Motor neuron (in vitro differentiated cells): ENCODE measurements around the gene UNC5B. TPM values are rescaled to one million over a fixed set of nuclear protein-coding genes. Genes with fewer than 3 reads are reported as not detected.

ENCODE experiments used
- ATAC-seq, 8 experiments: fragments of 200-7000 bp; cut with Tn5 transposase; replicated peaks in 6 of 8; 2 replicates each; pipeline ENCODE4 v1.8.0; 2021; ENCODE audit warnings: mild to moderate bottlenecking in 8 of 8, moderate library complexity in 8 of 8
- H3K27ac ChIP-seq, 2 donors: fragments of 250-450 bp; sonication (Bioruptor Pico); 2 replicates each; pipeline ENCODE4 v1.9.0; 2021; ENCODE audit warnings: antibody characterized with exemption in 2 of 2, mild to moderate bottlenecking in 2 of 2, moderate library complexity in 1 of 2
- H3K4me1 ChIP-seq, 2 donors: fragments of 250-450 bp; sonication (Bioruptor Pico); replicated peaks in 1 of 2; 2 replicates each; pipeline ENCODE4 v1.6.1; 2021; ENCODE audit warnings: antibody characterized with exemption in 2 of 2, mild to moderate bottlenecking in 2 of 2, moderate library complexity in 1 of 2
- H3K4me3 ChIP-seq, 5 donors: fragments of 250-450 bp; sonication (Bioruptor Pico); 2 replicates each; pipeline ENCODE4 v1.9.0; 2021; ENCODE audit warnings: antibody characterized with exemption in 5 of 5, mild to moderate bottlenecking in 5 of 5, moderate library complexity in 4 of 5
- WGBS, 10 experiments: fragments of 450-650 bp; shearing (Covaris generic); methylation state at CpG; one replicate each; pipeline ENCODE4 v1.0.0; 2022; 5-methylcytosine and 5-hydroxymethylcytosine counted together
- in situ Hi-C, 9 experiments: fragments of 400-800 bp; cut with MboI; loops; one replicate each; pipeline ENCODE4 v1.15.0; 2021; ENCODE audit warnings: low sequenced_read_pairs in 9 of 9, low pct_unique_long_range_greater_than_20kb in 2 of 9; ENCODE audit not compliant: unreplicated experiment in 9 of 9
- total RNA-seq, 8 experiments: library from RNA; unstranded; fragments of 300-600 nt; gene quantifications; 2 replicates each; pipeline versions ENCODE4 v1.2.3 to v1.2.4, GENCODE V29; 2022

The UNC5B gene
- total RNA-seq, 8 experiments from 2014 or later = 1.4 to 53.5 (median 18.2) TPM

- peak in 5 of 8 experiments; percentile 24 to 61 (median 45) for ATAC-seq
- in situ Hi-C loops = loop anchor here in 1 of 9 experiments (25.0 kb wide), 1 partner anchor 279 kb away; no protein-coding TSS in a partner anchor
- WGBS, 10 experiments = 40 to 80% (median 55%) methylated on average over 1 to 8 of the region's 13 CpGs; no CpG with 5 or more reads in 4 of the 10 experiments
- H3K4me3 ChIP-seq = no peak overlapping the region
- H3K4me1 ChIP-seq = peaks cover 0 to 3% of the 10 kb centered on the region in 2 donors
- H3K27ac ChIP-seq = no peak overlapping the region
Measured at GRCh38 chr10:71191551-71192076, 20.8 kb upstream of the UNC5B start.

- 67 to 80% methylated on average over 1 of the region's 3 CpGs; no CpG with 5 or more reads in 8 of the 10 experiments for WGBS, 10 experiments
- no peak for ATAC-seq
- in situ Hi-C loops = loop anchor here in 1 of 9 experiments (25.0 kb wide), 1 partner anchor 281 kb away; no protein-coding TSS in a partner anchor
Measured at GRCh38 chr10:71193516-71193915, 18.9 kb upstream of the UNC5B start.

GRCh38 chr10:71197955-71198354, 14.4 kb upstream of the UNC5B start:
- ATAC-seq = no peak
- no peak overlapping the region for H3K4me3 ChIP-seq
- peaks cover 0 to 12% of the 10 kb centered on the region in 2 donors for H3K4me1 ChIP-seq
- in situ Hi-C loops = loop anchor here in 1 of 9 experiments (25.0 kb wide), 1 partner anchor 286 kb away; no protein-coding TSS in a partner anchor
- H3K27ac ChIP-seq = no peak overlapping the region

More at GRCh38 chr10:71193516-71193915, 18.9 kb upstream of the UNC5B start:
- Histone ChIP-seq H3K27ac (no peak overlapping the region), H3K4me1 (peaks cover 0 to 3% of the 10 kb centered on the region in 2 donors), H3K4me3 (no peak overlapping the region)

- H3K27ac ChIP-seq = no peak overlapping the region
- ATAC-seq = peak in 1 of 8 experiments; percentile 74
- in situ Hi-C loops = loop anchor here in 2 of 9 experiments (25.0 kb wide), 1 partner anchor 265 kb away; no protein-coding TSS in a partner anchor
- peaks cover 8 to 21% of the 10 kb centered on the region in 2 donors for H3K4me1 ChIP-seq
- no peak overlapping the region for H3K4me3 ChIP-seq
- 25 to 100% (median 67%) methylated on average over 1 of the region's 1 CpG; no CpG with 5 or more reads in 7 of the 10 experiments for WGBS, 10 experiments
Measured at GRCh38 chr10:71201849-71202248, 10.5 kb upstream of the UNC5B start.

GRCh38 chr10:71202314-71202713, 10.1 kb upstream of the UNC5B start:
- in situ Hi-C loops = loop anchor here in 2 of 9 experiments (25.0 kb wide), 1 partner anchor 265 kb away; no protein-coding TSS in a partner anchor
- Histone ChIP-seq H3K27ac (no peak overlapping the region), H3K4me3 (no peak overlapping the region), H3K4me1 (peaks cover 8 to 21% of the 10 kb centered on the region in 2 donors)
- WGBS, 10 experiments = 33 to 71% (median 63%) methylated on average over 1 of the region's 1 CpG; no CpG with 5 or more reads in 5 of the 10 experiments
- peak in 1 of 8 experiments; percentile 83 for ATAC-seq

GRCh38 chr10:71203124-71203523, 9.2 kb upstream of the UNC5B start:
- ATAC-seq = no peak
- no peak overlapping the region for H3K4me3 ChIP-seq
- 0 to 100% (median 57%) methylated on average over 1 of the region's 1 CpG; no CpG with 5 or more reads in 3 of the 10 experiments for WGBS, 10 experiments
- no peak overlapping the region for H3K27ac ChIP-seq
- in situ Hi-C loops = loop anchor here in 2 of 9 experiments (25.0 kb wide), 1 partner anchor 266 kb away; no protein-coding TSS in a partner anchor
- H3K4me1 ChIP-seq = peaks cover 8 to 21% of the 10 kb centered on the region in 2 donors

- WGBS, 10 experiments = 69 to 100% (median 88%) methylated on average over 1 to 4 of the region's 5 CpGs; no CpG with 5 or more reads in 5 of the 10 experiments
- in situ Hi-C loops = loop anchor here in 2 of 9 experiments (25.0 kb wide), 1 partner anchor 266 kb away; no protein-coding TSS in a partner anchor
- Histone ChIP-seq H3K4me1 (peaks cover 9 to 21% of the 10 kb centered on the region in 2 donors), H3K4me3 (no peak overlapping the region), H3K27ac (no peak overlapping the region)
- ATAC-seq = no peak
Measured at GRCh38 chr10:71203716-71204115, 8.7 kb upstream of the UNC5B start.

GRCh38 chr10:71204746-71205145, 7.6 kb upstream of the UNC5B start:
- in situ Hi-C loops = loop anchor here in 2 of 9 experiments (25.0 kb wide), 1 partner anchor 267 kb away; no protein-coding TSS in a partner anchor
- no peak overlapping the region for H3K4me3 ChIP-seq
- 0 to 44% (median 33%) methylated on average over 1 to 2 of the region's 2 CpGs for WGBS, 10 experiments
- no peak for ATAC-seq
- peaks cover 11 to 23% of the 10 kb centered on the region in 2 donors for H3K4me1 ChIP-seq
- H3K27ac ChIP-seq = no peak overlapping the region

GRCh38 chr10:71205468-71205867, 6.9 kb upstream of the UNC5B start:
- in situ Hi-C loops = loop anchor here in 2 of 9 experiments (25.0 kb wide), 1 partner anchor 268 kb away; no protein-coding TSS in a partner anchor
- Histone ChIP-seq H3K27ac (no peak overlapping the region), H3K4me3 (no peak overlapping the region), H3K4me1 (peaks cover 11 to 23% of the 10 kb centered on the region in 2 donors)
- ATAC-seq = no peak
- WGBS, 10 experiments = 4 to 83% (median 69%) methylated on average over 1 to 4 of the region's 4 CpGs; no CpG with 5 or more reads in 1 of the 10 experiments

- in situ Hi-C loops = loop anchor here in 2 of 9 experiments (25.0 kb wide), 1 partner anchor 270 kb away; no protein-coding TSS in a partner anchor
Measured at GRCh38 chr10:71206911-71207310, 5.5 kb upstream of the UNC5B start.

GRCh38 chr10:71207578-71207977, 4.8 kb upstream of the UNC5B start:
- no peak for ATAC-seq
- Histone ChIP-seq H3K4me1 (peaks cover 14 to 20% of the 10 kb centered on the region in 2 donors), H3K27ac (no peak overlapping the region), H3K4me3 (no peak overlapping the region)
- in situ Hi-C loops = loop anchor here in 2 of 9 experiments (25.0 kb wide), 1 partner anchor 270 kb away; no protein-coding TSS in a partner anchor

More at GRCh38 chr10:71206911-71207310, 5.5 kb upstream of the UNC5B start:
- 75 to 83% methylated on average over 1 of the region's 1 CpG; no CpG with 5 or more reads in 8 of the 10 experiments for WGBS, 10 experiments
- H3K4me3 ChIP-seq = no peak overlapping the region
- no peak for ATAC-seq
- peaks cover 13 to 24% of the 10 kb centered on the region in 2 donors for H3K4me1 ChIP-seq
- no peak overlapping the region for H3K27ac ChIP-seq

GRCh38 chr10:71209352-71209715, 3.0 kb upstream of the UNC5B start:
- no peak overlapping the region for H3K27ac ChIP-seq
- peaks cover 12 to 17% of the 10 kb centered on the region in 2 donors for H3K4me1 ChIP-seq
- in situ Hi-C loops = loop anchor here in 2 of 9 experiments (25.0 kb wide), 1 partner anchor 272 kb away; no protein-coding TSS in a partner anchor
- no peak for ATAC-seq
- no peak overlapping the region for H3K4me3 ChIP-seq
- WGBS, 10 experiments = 0 to 83% (median 50%) methylated on average over 1 to 3 of the region's 4 CpGs; no CpG with 5 or more reads in 4 of the 10 experiments
